Brain microvascular endothelial cell (primary cell): ENCODE data around the gene EYS.
A peak's percentile ranks its signal among the peaks of the same experiment; 100 is the strongest.
"Not testable (repeated sequence)": the region's sequence is repeated elsewhere in the genome, so short reads cannot be mapped to it uniquely, and the experiment has no call there.

ENCODE experiments used
- DNase-seq: peaks from one replicate; pipeline ENCODE4 v3.0.0-alpha.2; 2020
- H3K27ac ChIP-seq: fragments of 250-450 bp; sonication (Bioruptor Pico); 2 replicates; pipeline ENCODE4 v1.5.1; 2020; ENCODE audit warnings: mild to moderate bottlenecking, moderate library complexity
- H3K27me3 ChIP-seq: fragments of 250-450 bp; sonication (Bioruptor Pico); replicated peaks from 2 replicates; pipeline ENCODE4 v1.5.1; 2020; ENCODE audit warnings: mild to moderate bottlenecking
- H3K36me3 ChIP-seq: fragments of 250-450 bp; sonication (Bioruptor Pico); replicated peaks from 2 replicates; pipeline ENCODE4 v1.5.1; 2020; ENCODE audit warnings: mild to moderate bottlenecking
- H3K4me3 ChIP-seq: 2 replicates; pipeline ENCODE4 v1.5.1; 2011; ENCODE audit warnings: low read depth, mild to moderate bottlenecking, control low read depth, low read length, moderate library complexity
- CTCF ChIP-seq: IDR thresholded peaks from 2 replicates; pipeline ENCODE4 v1.5.1; 2011; ENCODE audit warnings: low read depth, mild to moderate bottlenecking, moderate library complexity, low read length, control low read depth, inconsistent platforms; ENCODE audit errors: missing control alignments
- in situ Hi-C: cut with HindIII; loops from 2 replicates; pipeline ENCODE4 v1.10.0; 2017; ENCODE audit warnings: low sequenced_read_pairs, low pct_ligation_motif_present

Gene EYS

GRCh38 chr6:63856271-63856670 is 1850.8 kb downstream of the EYS start:
- H3K27me3 ChIP-seq = no peaks in the 10 kb centered on the region
- no peak for DNase-seq
- H3K27ac ChIP-seq = no peak overlapping the region
- no peak overlapping the region for H3K4me3 ChIP-seq
- H3K36me3 ChIP-seq = no peaks in the 10 kb centered on the region
- no peak for TF ChIP-seq CTCF
- in situ Hi-C loops = no loop called here

DNA sequence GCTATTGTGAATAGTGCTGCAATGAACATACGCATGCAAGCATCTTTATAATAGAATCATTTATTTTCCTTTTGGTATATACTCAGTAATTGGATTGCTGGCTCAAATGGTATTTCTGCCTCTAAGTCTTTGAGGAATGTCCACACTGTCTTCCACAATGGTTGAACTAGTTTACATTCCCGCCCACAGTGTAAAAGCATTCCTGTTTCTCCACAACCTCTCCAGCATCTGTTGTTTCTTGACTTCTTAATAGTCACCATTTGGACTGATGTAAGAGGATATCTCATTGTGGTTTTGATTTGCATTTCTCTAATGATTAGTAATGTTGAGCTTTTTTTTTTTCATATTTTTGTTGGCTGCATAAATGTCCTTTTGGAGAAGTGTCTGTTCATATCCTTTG is 1862.7 kb downstream of the EYS start:
- DNase-seq = peak; percentile 16
- H3K36me3 ChIP-seq = no peaks in the 10 kb centered on the region
- H3K27ac ChIP-seq = no peak overlapping the region
- TF ChIP-seq CTCF = no peak
- in situ Hi-C loops = no loop called here
- H3K27me3 ChIP-seq = no peaks in the 10 kb centered on the region
- no peak overlapping the region for H3K4me3 ChIP-seq

DNA sequence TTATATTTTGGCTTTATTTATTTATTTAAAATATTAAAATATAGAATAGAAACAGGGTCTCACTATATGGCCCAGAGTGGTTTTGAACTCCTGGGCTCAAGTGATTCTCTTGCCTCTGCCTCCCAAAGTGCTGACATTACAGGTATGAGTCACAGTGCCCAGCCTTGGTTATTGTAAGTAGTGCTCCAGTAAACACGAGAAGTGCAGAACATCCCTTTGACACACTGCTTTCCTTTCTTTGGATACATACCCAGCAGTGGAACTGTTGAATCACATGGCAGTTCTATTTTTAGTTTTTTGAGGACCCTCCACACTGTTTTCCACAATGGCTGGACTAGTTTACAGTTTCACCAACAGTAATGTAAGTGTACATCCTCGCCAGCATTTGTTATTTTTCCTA is 1867.5 kb downstream of the EYS start:
- no peak for TF ChIP-seq CTCF
- DNase-seq = no peak
- in situ Hi-C loops = no loop called here
- Histone ChIP-seq H3K36me3 (no peaks in the 10 kb centered on the region), H3K4me3 (no peak overlapping the region), H3K27ac (no peak overlapping the region), H3K27me3 (no peaks in the 10 kb centered on the region)

DNA sequence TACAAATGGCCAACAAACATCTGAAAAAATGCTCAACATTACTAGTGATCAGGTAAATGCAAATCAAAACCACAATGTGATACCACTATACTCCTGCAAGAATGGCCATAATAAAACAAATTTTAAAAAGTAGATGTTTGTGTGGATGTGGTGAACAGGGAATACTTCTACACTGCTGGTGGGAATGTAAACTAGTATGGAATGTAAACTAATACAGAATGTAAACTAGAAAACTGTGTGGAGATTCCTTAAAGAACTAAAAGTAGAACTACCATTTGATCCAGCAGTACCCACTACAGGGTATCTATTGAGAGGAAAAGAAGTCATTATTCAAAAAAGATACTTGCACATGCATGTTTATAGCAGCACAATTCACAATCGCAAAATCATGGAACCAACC is 1878.3 kb downstream of the EYS start:
- H3K4me3 ChIP-seq, in situ Hi-C loops: not testable (repeated sequence)

DNA sequence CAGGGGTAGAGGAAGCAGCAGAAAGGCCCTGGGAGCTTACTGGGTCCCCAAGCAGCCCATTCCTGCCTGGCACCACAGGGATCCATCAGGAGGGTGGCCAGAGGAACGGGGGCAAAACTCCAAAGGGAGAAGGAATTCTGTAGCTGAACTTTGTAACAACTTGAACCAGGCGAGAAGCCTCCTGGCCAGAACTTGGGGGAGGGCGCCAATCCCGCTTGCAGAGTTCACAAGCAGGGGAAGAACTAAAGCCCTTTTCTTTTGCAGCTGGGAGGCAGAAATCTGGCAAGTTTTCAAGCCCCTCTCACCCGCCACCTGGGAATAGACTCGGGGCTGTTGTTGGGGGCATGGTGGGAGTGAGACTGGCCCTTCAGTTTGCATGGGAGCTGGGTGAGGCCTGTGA is 1882.3 kb downstream of the EYS start:
- no peak for TF ChIP-seq CTCF
- Histone ChIP-seq H3K27ac (no peak overlapping the region), H3K27me3 (no peaks in the 10 kb centered on the region), H3K4me3 (no peak overlapping the region), H3K36me3 (no peaks in the 10 kb centered on the region)
- in situ Hi-C loops = no loop called here
- DNase-seq = no peak

More for the DNA sequence above, 1878.3 kb downstream of the EYS start:
- H3K36me3 ChIP-seq, DNase-seq, H3K27ac ChIP-seq, H3K27me3 ChIP-seq: not testable (repeated sequence)

GRCh38 chr6:63821442-63821841 is 1885.6 kb downstream of the EYS start:
- TF ChIP-seq CTCF = no peak
- DNase-seq = no peak
- in situ Hi-C loops = no loop called here
- Histone ChIP-seq H3K27me3 (no peaks in the 10 kb centered on the region), H3K4me3 (no peak overlapping the region), H3K27ac (no peak overlapping the region), H3K36me3 (no peaks in the 10 kb centered on the region)
